Suppressor macrophage (primary cell): ENCODE results near the gene MARCHF9.

Source experiments
- DNase-seq, 4 experiments: peaks; one replicate each; pipeline ENCODE4 v3.0.0-alpha.2; 2020 to 2022

MARCHF9 gene

GRCh38 chr12:57800965-57801364 lies 46.1 kb downstream of the MARCHF9 start:
- no peak for DNase-seq

- DNase-seq = no peak
Observed at GRCh38 chr12:57802607-57803006, 47.7 kb downstream of the MARCHF9 start.

- DNase-seq = peak; percentile 51 to 65 (median 56)
Observed at GRCh38 chr12:57803319-57803893, 48.5 kb downstream of the MARCHF9 start.

GRCh38 chr12:57806677-57807076 lies 51.8 kb downstream of the MARCHF9 start:
- no peak for DNase-seq

- DNase-seq = no peak
Observed at GRCh38 chr12:57807285-57807684, 52.4 kb downstream of the MARCHF9 start.

- no peak for DNase-seq
Observed at GRCh38 chr12:57808351-57808750, 53.4 kb downstream of the MARCHF9 start.

GRCh38 chr12:57809425-57809824 lies 54.5 kb downstream of the MARCHF9 start:
- no peak for DNase-seq
